Astrocyte (in vitro differentiated cells and primary cell): ENCODE measurements around the gene TFPI2.
"Not testable (repeated sequence)": the region's sequence is repeated elsewhere in the genome, so short reads cannot be mapped to it uniquely, and the experiment has no call there.

Experiments
- EZH2 ChIP-seq: IDR thresholded peaks from 2 replicates; pipeline ENCODE4 v1.6.1; 2012; ENCODE audit warnings: mild to moderate bottlenecking, low read length, inconsistent platforms; ENCODE audit not compliant: insufficient read depth
- TF ChIP-seq, protein P1 (sequence below): IDR thresholded peaks from 2 replicates; pipeline ENCODE4 v1.5.1; 2011; ENCODE audit warnings: low read depth, mild to moderate bottlenecking, inconsistent platforms, low read length, moderate library complexity; ENCODE audit not compliant: insufficient read depth

DNA sequence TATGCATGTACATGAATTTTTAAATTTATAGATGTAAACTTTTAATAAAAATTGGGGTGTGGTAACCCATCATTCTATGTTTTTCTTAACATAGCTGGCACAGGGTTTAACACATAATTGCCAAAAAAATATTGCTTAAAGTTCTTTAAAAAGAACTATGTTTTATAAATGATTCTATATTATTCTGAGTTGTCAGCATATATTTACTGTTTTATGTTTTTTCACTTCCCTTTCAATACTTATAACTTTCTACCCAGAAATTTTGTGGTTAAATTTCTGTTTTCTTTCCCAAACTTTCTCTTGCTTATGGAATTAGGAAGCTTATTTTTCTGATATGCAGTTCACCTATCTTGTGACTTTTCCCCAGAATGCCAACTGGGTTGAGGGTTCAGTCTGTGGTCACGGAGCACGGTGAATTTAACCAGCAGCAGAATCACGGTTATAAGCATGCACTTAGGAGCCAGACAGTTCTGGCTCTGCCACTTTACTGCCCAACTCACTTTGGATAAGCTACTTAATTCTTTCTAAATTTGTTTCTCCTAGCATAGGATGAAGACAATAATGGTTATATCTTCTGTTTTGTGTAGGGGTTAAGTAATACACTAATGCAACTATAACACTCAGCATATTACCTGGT, 24.8 kb upstream of the TFPI2 start:
- not testable (repeated sequence) for TF ChIP-seq EZH2
- TF ChIP-seq, protein P1, sequence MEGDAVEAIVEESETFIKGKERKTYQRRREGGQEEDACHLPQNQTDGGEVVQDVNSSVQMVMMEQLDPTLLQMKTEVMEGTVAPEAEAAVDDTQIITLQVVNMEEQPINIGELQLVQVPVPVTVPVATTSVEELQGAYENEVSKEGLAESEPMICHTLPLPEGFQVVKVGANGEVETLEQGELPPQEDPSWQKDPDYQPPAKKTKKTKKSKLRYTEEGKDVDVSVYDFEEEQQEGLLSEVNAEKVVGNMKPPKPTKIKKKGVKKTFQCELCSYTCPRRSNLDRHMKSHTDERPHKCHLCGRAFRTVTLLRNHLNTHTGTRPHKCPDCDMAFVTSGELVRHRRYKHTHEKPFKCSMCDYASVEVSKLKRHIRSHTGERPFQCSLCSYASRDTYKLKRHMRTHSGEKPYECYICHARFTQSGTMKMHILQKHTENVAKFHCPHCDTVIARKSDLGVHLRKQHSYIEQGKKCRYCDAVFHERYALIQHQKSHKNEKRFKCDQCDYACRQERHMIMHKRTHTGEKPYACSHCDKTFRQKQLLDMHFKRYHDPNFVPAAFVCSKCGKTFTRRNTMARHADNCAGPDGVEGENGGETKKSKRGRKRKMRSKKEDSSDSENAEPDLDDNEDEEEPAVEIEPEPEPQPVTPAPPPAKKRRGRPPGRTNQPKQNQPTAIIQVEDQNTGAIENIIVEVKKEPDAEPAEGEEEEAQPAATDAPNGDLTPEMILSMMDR: not testable (repeated sequence)
